Astrocyte (in vitro differentiated cells and primary cell): ENCODE data around the gene UACA.
"Not testable (repeated sequence)": the region's sequence is repeated elsewhere in the genome, so short reads cannot be mapped to it uniquely, and the experiment has no call there.

ENCODE experiments used
- CTCF ChIP-seq: IDR thresholded peaks from 2 replicates; pipeline ENCODE4 v1.5.1; 2011; ENCODE audit warnings: low read depth, mild to moderate bottlenecking, inconsistent platforms, low read length, moderate library complexity; ENCODE audit not compliant: insufficient read depth
- EZH2 ChIP-seq: IDR thresholded peaks from 2 replicates; pipeline ENCODE4 v1.6.1; 2012; ENCODE audit warnings: mild to moderate bottlenecking, low read length, inconsistent platforms; ENCODE audit not compliant: insufficient read depth

DNA sequence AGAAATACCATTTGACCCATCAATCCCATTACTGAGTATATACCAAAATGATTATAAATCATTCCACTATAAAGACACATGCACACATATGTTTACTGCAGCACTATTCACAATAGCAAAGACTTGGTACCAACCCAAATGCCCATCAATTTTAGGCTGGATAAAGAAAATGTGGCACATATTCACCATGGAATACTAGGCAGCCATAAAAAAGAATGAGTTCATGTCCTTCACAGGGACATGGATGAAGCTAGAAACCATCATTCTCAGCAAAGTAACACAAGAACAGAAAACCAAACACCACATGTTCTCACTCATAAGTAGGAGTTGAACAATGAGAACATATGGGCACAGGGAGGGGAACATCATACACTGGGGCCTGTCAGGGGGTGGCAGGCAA, 16.8 kb downstream of the UACA start:
- TF ChIP-seq EZH2, CTCF: not testable (repeated sequence)
